D341Med (cell line): Measurements from ENCODE around the gene KRAS.
A peak's percentile ranks its signal among the peaks of the same experiment; 100 is the strongest.

ENCODE experiments used
- DNase-seq: peaks from one replicate; pipeline ENCODE4 v3.0.0; 2012; ENCODE audit warnings: low spot score

The KRAS gene

DNA sequence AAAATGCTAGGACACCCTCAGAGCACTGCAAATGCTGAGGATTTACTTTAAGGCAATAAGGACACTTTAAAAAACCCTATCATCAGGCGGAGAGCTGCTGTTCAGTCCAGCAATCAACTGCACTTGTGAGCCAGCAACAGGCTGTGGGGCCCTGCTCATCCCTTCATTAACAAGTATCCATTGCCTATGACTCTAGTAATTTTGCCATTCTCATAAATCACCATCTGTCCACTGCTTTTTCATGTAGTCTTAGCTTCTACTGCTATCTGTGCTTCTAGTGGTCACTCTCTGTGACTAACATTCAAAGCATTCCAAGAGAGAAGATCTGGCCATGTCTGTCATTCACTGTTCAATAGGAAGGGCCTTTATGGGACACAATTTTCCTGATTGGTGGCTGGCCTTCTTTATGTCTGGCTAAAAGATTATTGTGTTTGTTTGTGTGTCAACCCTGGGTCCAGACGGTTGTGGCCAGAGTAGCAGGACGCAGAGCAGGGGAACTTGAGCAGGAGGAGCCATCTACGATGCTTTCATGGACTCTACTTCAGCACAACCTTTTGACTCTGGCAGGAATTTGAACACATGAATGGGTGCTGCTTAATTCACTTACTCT, 3.6 kb upstream of the KRAS start:
- DNase-seq: no peak

DNA sequence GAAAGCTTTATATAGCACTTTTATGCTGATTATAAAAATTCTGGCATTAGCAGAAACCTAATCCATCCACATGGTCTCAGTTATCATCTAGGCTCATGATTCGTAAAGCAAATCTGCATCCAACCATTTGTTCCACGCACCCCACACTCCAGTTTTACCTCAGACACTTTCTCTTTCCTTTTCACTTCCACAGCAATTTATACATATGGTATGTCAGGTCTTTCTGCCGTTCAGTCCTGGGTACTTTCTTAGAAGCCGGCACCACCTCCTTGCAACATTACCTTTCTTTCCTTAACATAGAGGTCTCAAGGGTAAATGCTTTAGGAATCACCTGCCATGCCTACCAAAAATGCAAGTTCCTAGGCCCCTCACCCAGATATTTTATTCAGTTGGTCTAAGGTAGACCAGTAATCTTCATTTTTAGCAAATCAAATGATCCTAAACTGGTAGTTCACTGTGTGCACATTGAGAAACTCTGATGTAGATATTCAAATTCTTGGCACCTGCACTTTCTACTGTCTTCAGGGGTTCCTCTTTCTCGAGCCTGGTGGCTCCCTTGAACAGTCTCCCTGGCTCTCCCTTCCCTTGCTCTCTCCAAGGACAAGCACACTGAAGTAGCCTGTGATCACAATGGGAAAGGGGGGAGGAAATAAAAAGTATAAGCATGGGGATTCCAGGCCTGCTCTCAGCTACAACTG, 2.8 kb upstream of the KRAS start:
- no peak for DNase-seq

DNA sequence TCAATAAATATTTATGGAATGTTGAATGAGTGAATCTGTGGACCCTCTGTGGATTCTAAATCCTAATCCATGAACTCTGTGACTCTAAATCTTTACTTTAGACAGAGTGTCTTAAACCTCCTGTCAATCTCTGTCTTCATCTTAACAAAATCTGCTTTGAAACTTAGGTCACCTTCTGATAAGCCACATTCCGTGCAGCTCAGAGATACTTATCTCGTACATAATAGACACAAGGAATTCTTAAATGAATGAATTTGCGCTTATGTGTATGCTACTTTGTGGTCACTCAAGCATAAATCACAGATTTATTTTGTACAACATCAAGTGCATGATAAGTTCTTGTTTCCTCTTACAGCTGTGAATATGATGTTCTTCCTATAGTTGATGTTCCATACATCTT, 2.2 kb upstream of the KRAS start:
- DNase-seq: no peak

DNA sequence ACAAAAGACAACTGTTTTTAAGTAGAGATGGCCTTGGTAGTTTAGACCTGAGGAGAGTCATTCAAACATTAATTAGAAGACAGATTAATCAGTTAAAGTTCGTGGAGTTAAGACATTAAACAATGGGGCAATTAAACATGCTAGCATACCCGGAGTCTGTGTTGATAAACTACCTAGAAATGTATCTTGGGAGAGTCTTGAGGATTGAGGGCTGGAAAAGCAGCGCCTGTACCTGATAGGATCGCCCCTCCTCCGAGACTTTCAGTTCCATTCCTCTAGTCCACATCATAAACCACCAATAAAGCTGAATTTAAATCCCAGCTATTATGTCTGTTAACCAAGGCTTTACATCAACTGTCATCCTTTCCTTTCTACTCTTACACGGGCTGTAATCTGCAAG, 1.0 kb upstream of the KRAS start:
- no peak for DNase-seq

DNA sequence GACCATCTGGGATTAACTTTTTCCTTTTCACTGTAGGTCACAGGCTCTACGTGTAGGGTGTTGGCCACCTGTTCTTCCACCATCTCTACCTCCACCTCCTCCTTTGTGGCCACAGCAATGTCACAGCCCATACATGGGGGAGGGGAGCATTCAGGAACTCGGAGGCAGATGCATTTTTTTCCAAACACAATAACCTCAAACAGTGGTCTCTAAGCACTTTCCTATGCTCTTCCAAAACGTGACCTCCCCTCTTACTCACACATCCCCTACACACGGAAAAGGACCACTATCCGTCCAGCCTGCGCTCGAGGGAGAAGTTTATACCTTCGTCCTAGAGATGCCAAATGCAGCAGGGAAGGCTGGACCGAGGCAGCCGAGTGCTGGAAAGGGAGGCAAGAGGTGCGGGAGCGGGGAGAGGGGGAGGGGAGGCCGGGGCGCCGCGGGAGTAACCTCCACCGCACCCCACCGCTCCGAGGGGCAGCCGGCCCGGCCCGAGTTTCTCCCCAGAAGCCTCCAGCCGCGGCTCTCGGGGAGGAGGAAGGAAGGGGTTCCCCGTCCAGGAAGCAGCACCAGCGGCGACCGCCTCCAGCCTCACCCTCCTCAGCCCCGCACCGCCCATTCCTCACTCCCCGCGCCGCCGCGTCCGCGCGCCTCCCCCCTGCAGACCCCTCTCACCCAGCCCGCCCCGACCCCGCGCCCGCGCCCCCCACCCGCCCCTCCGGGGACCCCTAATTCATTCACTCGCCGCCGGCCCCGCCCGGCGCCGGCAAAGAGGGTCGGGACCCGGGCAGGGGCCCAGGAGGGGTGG, 594 bp downstream of the KRAS start:
- peak; percentile 68 for DNase-seq

DNA sequence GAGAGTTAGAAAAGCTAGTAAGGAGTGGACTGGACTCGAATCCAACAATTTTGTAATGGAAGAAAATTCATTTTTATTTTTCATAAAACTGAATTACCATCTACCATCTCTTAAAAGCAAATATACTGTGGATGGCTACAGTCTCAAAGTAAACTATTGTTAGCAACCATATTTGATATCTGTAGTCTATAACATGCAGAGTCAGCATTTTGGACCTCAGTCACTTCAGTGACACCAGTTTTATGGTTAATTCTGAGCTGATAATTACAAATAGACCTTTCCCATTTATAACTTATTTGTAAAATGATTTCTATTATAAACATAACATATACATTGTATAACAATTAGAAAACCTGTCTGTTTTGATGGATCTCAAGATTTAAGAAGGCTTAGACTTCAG, 2.0 kb downstream of the KRAS start:
- DNase-seq: no peak

DNA sequence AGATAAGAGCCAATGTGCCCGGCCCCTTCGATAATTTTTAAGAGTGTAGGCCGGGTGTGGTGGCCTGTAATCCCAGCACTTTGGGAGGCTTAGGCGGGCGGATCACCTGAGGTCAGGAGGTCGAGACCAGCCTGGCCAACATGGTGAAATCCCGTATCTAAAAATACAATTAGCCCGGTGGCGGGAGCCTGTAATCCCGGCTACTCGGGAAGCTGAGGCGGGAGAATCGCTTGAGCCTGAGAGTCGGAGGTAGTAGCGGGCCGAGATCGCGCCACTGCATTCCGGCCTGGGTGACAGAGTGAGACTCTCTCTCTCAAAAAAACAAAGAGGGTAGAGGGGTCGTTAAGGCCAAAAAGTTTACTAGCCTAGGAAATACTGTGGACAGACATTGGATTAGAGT, 2.6 kb downstream of the KRAS start:
- DNase-seq: no peak

DNA sequence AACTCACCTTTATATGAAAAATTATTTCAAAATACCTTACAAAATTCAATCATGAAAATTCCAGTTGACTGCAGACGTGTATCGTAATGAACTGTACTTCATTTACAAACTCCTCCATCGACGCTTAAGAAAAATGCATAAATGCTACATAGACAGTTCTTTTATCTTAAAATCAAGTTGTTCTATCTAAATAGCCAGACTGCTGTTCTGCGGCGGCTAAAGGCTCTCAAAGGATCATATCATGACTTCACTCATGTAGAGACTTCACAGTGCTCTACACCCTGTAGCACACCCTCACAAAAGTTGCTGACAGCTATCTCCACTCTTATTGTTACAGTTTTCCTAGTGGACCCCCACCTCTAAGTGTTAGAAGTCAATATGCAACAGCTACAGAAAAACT, 5.2 kb downstream of the KRAS start:
- no peak for DNase-seq

DNA sequence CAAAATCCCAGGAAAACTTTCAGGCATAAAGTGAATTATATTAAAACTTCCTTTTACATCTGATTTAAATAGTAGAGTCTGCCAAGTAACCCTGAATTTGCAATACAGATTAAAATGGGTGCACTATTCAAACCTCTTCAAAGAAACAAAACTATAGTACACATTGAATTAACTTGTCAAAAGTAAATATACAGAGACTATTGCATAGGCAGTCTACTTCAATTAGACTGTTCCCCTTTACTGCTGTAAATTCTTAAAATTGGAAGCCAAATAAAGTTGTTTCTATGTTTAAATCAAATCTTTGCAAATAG, 7.1 kb downstream of the KRAS start:
- DNase-seq: no peak

DNA sequence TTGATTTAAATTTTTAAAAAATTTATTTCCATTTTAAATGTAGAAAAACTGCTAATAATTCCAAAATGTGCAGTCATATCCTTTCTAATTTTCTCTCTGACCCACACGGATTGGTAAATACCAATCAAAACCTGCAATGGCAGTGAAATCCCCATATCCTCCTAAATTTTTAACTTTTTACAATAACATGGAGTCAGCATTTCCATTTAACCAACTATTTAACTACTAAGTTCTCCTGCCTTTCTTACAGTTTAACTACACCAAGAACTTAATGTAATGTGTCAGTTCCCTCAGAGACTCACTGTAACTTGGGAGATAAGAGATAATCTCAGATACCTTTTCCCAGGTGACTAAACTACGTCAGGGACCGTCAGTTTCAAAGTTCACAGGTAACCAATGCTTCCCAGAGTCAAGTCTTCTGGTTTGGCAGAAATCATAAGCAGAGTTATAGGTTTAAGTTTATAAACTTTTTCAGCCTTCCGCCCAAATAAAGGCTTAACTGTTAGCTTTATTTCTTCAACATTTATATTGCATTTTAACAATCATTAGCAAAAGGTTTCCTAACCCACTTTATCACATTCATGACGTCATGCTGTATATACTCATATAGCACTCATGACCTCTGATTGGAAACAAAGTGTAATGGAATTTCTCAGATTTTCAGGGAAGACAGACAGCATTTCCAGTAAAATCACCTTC, 7.6 kb downstream of the KRAS start:
- DNase-seq: no peak

DNA sequence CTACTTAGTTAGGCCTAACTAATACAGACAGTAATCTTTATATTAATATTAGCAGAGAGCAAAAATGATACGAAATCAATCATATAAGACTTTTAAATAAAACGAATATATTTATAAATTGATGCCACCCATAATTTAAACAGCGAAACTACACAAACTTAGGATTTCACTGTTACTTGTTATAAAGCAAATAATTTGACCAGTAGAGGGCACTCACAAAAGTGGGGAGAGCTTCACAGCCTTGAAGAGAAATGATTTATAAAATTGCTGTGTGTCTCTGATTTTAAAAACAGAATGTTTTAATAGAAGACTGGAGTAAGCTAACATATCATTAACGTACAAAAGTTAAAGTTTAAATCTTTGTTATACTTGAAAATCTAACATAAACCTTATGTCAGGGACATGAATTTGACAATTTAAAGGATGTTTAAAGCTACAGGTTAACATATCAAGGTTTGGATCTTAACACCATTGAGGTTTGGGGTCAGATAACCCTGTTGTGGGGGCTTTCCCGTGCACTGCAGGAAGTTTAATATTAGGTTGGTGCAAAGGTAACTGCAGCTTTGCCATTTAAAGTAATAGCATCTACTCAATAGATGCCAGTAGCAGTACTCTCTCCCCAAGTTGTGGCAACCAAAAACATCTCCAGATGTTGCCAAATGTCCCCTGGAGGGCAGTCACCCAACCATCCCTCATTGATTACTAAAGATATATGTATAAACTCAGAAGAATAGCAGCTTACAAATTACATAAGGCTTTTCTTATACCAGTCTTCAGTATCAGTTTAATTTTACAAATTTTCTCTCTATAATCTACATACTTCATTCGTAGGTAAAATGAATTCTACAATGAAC, 9.3 kb downstream of the KRAS start:
- peak; percentile 34 for DNase-seq

DNA sequence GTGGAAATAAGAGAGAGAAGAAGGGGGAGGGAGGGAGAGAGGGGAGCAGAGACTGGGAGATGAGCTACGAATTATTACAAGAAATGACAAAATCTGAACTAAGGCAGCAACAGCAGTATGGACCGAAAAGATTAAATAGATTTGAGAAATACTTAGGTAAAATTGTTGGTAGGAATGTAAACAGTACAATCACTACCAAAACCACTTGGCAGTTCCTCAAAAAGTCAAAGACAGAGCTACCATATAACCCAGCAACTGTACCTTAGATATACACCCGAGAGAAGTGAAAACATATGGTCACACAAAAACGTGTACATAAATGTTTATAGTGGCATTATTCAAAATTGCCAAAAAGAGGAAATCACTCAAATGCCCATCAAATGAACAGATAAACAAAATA, 14.1 kb downstream of the KRAS start:
- no peak for DNase-seq

DNA sequence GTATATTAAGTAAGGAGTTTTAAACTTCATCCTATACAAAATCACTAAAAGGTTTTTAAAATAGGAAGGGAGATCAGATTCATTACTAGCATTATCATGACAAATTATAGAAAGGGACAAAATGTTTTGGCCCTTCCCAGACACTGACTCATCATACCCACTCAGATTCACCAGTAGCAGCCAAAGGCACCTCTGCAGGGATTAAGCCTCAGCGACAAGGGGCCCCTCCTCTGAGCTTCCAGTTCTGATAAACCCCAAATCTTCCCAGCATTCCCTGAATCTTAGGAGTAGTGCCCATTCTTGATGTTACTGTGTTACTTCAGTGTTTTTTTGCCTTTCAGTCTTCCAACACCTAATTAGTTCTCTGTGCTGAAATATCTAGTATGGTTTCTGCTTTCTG, 14.5 kb downstream of the KRAS start:
- DNase-seq: peak; percentile 25

DNA sequence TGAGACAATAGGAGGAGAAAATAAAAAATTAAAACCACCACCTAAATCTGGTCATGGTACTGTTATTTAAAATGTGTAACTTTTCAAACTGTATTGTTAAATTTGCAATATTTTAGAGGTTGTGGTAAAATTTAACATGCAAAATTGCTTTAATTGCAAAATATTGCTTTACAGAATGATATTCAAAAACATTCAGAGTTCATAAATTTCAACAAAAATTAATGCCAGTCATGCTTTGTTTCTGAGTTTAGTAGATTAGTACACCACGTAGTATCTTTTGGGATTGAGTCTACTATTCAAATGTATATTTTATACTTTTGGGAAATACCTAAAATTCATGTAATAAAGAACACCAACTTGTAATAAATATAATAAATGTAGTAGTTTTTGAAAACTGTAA, 37.4 kb downstream of the KRAS start:
- no peak for DNase-seq

DNA sequence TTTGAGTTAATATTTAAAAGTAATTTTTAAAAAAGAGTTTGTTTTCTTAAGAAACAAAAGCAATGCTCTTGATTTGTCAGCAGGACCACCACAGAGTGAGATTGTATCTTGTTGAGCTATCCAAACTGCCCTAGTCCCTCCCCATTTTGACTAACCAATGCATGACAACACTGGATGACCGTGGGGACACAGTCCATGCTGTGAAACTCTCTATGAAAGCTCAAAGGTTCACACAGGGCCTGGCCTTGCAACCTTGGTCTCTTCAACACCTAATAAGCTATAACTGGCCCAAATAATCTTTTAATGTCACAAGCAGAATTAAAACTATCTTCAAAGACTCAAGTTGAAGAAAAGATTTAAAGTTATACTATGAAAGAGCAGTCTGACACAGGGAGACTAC, 42.2 kb downstream of the KRAS start:
- no peak for DNase-seq

DNA sequence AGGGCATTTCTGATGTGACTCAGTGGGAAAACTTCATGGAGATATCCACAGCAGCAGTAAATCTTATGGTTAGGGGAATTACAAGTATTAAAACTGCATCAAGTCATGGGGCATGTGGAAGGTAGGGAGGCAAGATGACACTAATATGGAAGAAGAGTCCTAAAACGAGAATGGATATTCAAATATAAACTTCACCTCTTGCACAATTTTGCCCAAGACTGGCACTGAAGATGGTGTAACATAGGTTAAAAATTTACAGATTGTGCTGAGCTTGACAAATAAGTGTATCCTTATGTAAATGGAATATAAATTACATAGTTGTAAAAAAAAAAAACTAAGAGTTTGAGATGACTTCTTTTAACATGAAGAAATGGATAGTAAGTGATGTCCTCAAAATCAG, 42.9 kb downstream of the KRAS start:
- DNase-seq: no peak

DNA sequence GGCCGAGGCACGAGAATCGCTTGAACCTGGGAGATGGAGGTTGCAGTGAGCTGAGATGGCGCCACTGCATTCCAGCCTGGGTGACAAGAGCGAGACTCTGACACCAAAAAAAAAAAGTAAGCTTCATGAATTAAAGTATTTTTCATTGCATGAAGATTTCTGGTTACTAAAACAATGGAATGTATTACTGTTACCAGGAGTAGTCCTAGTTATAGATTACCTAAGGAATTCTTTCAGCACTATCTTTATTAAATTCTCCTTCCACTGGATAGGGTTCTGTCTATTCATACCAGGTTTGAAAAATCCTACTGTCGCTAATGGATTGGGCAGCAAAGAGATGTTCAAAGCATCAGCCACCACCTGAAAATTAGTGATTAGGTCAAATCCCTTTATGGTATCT, 43.3 kb downstream of the KRAS start:
- DNase-seq: no peak

DNA sequence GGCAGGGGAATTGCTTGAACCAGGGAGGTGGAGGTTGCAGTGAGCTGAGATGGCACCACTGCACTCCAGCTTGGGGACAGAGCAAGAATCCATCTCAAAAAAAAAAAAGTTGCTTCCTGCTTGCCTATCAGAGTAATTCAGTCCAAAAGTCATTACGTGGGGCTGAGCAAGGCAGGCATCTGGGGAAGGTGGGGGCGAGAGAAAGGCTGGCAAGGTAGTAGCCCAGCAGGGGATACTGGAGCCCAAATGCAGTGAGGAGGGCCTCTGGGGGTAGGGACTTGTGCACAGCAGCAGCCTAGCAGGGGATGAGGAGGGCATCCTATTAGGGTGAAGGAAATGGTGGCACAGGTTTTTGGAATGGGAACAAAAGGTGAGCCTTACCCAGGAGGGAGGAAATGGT, 48.6 kb downstream of the KRAS start:
- peak; percentile 18 for DNase-seq

DNA sequence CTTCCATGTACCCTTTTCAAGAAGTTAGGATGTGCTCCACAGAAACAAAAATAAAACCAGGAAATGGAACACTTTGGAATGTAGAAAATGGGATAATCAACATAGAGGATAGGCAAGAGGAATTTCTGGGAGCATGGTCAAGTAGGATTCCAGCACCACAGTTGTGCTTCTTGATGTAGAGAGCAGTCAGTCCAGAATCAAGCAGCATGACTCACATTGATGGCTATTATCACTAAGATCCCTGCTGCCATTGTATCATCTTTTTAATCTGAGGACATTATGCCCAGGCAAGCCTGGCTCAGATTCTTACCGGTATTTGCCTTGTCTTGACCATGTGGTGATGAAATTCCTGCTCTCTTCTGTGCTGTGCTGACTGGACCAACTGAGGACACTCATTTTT, 50.0 kb downstream of the KRAS start:
- no peak for DNase-seq

DNA sequence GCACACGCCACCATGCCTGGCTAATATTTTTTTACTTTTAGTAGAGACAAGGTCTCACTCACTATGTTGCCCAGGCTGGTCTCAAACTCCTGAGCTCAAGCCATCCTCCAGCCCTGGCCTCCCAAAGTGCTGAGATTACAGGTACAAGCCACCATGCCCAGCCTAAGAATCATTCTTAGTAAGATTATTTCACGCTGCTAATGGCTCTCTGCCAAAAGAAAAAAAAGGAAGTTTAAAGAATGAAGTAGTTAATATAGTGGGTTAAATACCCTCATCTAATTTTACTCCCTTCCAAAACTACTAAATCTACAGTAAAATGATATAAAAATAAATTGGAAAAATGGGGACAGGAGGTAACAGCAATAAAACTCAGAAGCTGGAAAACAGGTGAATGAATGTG, 53.1 kb downstream of the KRAS start:
- no peak for DNase-seq

DNA sequence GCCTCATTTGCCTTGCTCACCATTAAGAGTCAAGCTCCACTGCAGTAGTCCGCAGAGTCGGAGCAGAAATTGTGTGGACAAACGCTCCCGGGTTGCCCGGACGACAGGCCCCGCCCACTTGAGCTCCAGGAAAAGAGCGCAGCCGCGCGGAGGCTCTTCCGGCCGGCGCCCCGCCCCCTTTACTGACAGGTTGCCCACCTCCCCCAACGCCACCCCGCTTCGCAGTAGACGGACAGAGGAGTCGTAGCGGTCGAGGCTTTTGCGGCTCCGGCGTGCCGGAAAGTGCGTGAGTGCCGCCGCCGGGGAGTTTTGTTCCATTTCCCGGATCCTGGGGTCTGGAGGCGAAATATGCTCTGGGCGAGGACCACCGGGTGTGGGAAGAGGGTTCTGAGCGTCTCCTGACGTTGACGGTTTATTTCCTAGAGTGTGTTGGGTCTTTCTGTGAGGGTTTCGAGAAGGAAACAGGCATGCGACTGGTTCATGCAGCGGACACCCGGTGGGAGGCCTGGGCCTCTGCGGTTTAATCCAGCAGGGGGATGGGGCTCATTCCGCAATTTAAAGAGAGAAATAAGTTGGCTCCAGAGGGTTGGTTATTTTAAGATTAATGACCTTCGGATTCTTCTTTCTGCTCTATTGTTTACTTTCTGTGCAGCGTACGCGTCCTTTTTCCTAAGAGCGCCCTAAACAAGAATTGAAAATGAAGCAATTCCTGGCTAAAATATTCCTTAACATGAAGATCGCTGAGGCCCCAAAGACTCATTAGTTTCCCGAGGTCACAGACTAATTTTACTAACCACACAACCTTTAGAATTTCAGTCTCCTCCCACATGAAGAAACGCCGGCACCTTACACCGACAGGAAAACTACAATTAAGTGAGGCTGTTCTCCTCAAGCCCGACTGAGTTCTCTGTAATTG, 55.4 kb downstream of the KRAS start, which contains the start of the genes DNAI7 and ETFRF1:
TSS of gene DNAI7 (minus strand) at position 105 of the 916 bp plus-strand sequence. CDS start at position 23, 82 bp downstream.
TSS of gene ETFRF1 (plus strand) at position 182 of the 916 bp plus-strand sequence. CDS start 8,720 bp downstream, outside the sequence.
- peak; percentile 97 for DNase-seq
